AG08396 (cell line): ENCODE data around the gene CENPO.
A peak's percentile ranks its signal among the peaks of the same experiment; 100 is the strongest.

ENCODE experiments used
- DNase-seq: peaks from one replicate; pipeline ENCODE4 v3.0.0; 2012; ENCODE audit warnings: low spot score, mixed read lengths

CENPO gene

GRCh38 chr2:24837996-24838513 is 44.8 kb downstream of the CENPO start:
- no peak for DNase-seq

- DNase-seq: no peak
Observed at GRCh38 chr2:24838541-24838940, 45.3 kb downstream of the CENPO start.

- no peak for DNase-seq
Observed at GRCh38 chr2:24839729-24840128, 46.5 kb downstream of the CENPO start.

- no peak for DNase-seq
Observed at GRCh38 chr2:24840164-24840869, 47.1 kb downstream of the CENPO start.

GRCh38 chr2:24840962-24841945 is 48.0 kb downstream of the CENPO start:
- DNase-seq: no peak

- no peak for DNase-seq
Observed at GRCh38 chr2:24842081-24843050, 49.1 kb downstream of the CENPO start.

- DNase-seq: no peak
Observed at GRCh38 chr2:24843330-24843860, 50.2 kb downstream of the CENPO start.

GRCh38 chr2:24844023-24844685 is 50.9 kb downstream of the CENPO start:
- DNase-seq: no peak

GRCh38 chr2:24845691-24846090 is 52.5 kb downstream of the CENPO start:
- no peak for DNase-seq

GRCh38 chr2:24850944-24851343 is 57.7 kb downstream of the CENPO start:
- DNase-seq: no peak

GRCh38 chr2:24852026-24852425 is 58.8 kb downstream of the CENPO start:
- no peak for DNase-seq

- DNase-seq: no peak
Observed at GRCh38 chr2:24852431-24853020, 59.3 kb downstream of the CENPO start.

GRCh38 chr2:24853046-24853445 is 59.8 kb downstream of the CENPO start:
- no peak for DNase-seq

- no peak for DNase-seq
Observed at GRCh38 chr2:24853996-24854395, 60.8 kb downstream of the CENPO start.

- no peak for DNase-seq
Observed at GRCh38 chr2:24855022-24855622, 61.9 kb downstream of the CENPO start.

GRCh38 chr2:24855726-24856125 is 62.5 kb downstream of the CENPO start:
- DNase-seq: no peak

GRCh38 chr2:24856791-24857211 is 63.6 kb downstream of the CENPO start:
- peak; percentile 48 for DNase-seq

GRCh38 chr2:24857746-24858145 is 64.5 kb downstream of the CENPO start:
- DNase-seq: no peak

GRCh38 chr2:24858996-24859395 is 65.8 kb downstream of the CENPO start:
- DNase-seq: no peak
